ENCODE results near the gene HHAT. TPM values are rescaled to one million over a fixed set of nuclear protein-coding genes. Genes with fewer than 3 reads are reported as not detected.

Gene HHAT
- total RNA-seq, 2 donors from 2014 or later: 0.58 to 1.3 TPM

GRCh38 chr1:210621712-210622111, 293.0 kb downstream of the HHAT start:
- Mint-ChIP-seq H3K4me1 (no peaks in the 10 kb centered on the region), H3K27me3 (no peaks in the 10 kb centered on the region), H3K4me3 (no peak overlapping the region), H3K27ac (no peak overlapping the region), H3K9me3 (no peaks in the 10 kb centered on the region), H3K36me3 (ENCODE audit: low read depth) (no peaks in the 10 kb centered on the region)
- ATAC-seq (replicated peaks): no peak

DNA sequence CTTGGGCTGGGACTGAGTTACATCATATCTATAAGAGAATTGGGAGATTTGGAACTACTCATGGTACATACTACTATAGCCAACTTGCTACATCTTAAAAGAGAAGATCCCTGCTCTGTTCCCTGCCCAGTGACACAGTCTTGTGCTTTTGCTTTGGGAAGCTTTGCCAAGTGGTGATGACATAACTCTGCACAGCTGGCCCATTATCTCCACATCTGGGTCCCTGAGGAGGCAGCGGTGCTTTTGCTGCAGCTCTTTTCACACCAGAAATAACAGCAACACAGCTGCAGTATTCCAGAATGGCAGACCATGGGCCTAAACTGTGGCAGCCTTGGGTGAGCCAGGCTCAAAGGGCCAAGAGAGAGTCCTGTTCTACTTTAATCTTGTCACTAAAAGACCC, 296.0 kb downstream of the HHAT start:
- Mint-ChIP-seq H3K36me3 (ENCODE audit: low read depth) (no peaks in the 10 kb centered on the region), H3K4me1 (no peaks in the 10 kb centered on the region), H3K27me3 (no peaks in the 10 kb centered on the region), H3K4me3 (no peak overlapping the region), H3K27ac (no peak overlapping the region), H3K9me3 (no peaks in the 10 kb centered on the region)
- no peak for ATAC-seq (replicated peaks)

DNA sequence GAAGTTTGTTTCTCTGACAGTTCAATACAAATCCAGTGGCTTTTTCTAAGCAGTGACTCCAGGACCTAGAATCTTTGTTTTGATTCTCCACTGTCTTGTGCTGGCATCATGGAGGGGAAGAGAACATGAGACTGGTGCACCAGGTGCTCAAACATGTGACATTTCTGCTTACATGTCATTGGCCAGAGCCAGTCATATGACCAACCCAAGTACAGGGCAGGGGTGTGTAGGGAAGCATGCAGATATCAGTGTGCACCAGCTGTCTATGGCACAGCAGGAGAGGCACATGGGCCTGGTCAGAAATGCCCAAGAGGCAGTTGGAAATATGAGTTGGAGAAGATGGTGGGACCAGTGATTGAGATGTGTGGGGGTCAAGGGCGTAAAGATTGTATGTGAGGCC, 297.0 kb downstream of the HHAT start:
- no peak overlapping the region for H3K4me3 Mint-ChIP-seq

GRCh38 chr1:210626341-210626740, 297.6 kb downstream of the HHAT start:
- H3K9me3 Mint-ChIP-seq: no peaks in the 10 kb centered on the region
- H3K4me1 Mint-ChIP-seq: no peaks in the 10 kb centered on the region
- H3K27me3 Mint-ChIP-seq: no peaks in the 10 kb centered on the region
- no peaks in the 10 kb centered on the region for H3K36me3 Mint-ChIP-seq (ENCODE audit: low read depth)
- no peak overlapping the region for H3K27ac Mint-ChIP-seq
- H3K4me3 Mint-ChIP-seq: no peak overlapping the region
- no peak for ATAC-seq (replicated peaks)

More for the DNA sequence above, 297.0 kb downstream of the HHAT start:
- H3K27me3 Mint-ChIP-seq: no peaks in the 10 kb centered on the region
- no peak for ATAC-seq (replicated peaks)
- H3K9me3 Mint-ChIP-seq: no peaks in the 10 kb centered on the region
- no peaks in the 10 kb centered on the region for H3K4me1 Mint-ChIP-seq
- H3K36me3 Mint-ChIP-seq (ENCODE audit: low read depth): no peaks in the 10 kb centered on the region
- no peak overlapping the region for H3K27ac Mint-ChIP-seq

- Mint-ChIP-seq H3K4me3 (no peak overlapping the region), H3K27ac (no peak overlapping the region), H3K27me3 (no peaks in the 10 kb centered on the region), H3K36me3 (ENCODE audit: low read depth) (no peaks in the 10 kb centered on the region), H3K9me3 (no peaks in the 10 kb centered on the region), H3K4me1 (no peaks in the 10 kb centered on the region)
- no peak for ATAC-seq (replicated peaks)
Measured at GRCh38 chr1:210627755-210628154, 299.1 kb downstream of the HHAT start.

GRCh38 chr1:210629276-210629675, 300.6 kb downstream of the HHAT start:
- no peak for ATAC-seq (replicated peaks)
- H3K9me3 Mint-ChIP-seq: no peaks in the 10 kb centered on the region
- H3K27ac Mint-ChIP-seq: no peak overlapping the region
- no peaks in the 10 kb centered on the region for H3K27me3 Mint-ChIP-seq
- H3K4me1 Mint-ChIP-seq: no peaks in the 10 kb centered on the region
- H3K36me3 Mint-ChIP-seq (ENCODE audit: low read depth): no peaks in the 10 kb centered on the region
- H3K4me3 Mint-ChIP-seq: no peak overlapping the region

DNA sequence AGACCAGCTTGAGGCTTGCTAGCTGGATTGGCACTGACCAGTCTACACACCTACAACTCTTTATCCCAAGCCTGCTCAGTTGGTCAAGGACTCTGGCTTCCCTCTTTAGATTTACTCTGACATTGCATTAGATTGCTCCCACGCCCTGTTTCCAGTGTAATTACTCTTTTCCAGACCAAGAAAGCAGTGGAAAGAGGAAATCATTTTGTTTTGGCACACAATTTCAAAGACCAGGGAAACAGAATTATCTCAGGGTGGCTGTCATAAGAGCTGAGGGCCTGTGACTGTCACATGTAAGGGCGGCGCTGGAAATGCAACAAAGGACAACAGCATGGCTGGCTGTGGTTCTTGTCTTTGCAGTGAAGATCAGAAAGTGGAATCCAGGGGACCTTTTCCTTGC, 302.7 kb downstream of the HHAT start:
- no peaks in the 10 kb centered on the region for H3K36me3 Mint-ChIP-seq (ENCODE audit: low read depth)
- H3K27ac Mint-ChIP-seq: no peak overlapping the region
- no peak overlapping the region for H3K4me3 Mint-ChIP-seq
- no peaks in the 10 kb centered on the region for H3K9me3 Mint-ChIP-seq
- H3K27me3 Mint-ChIP-seq: no peaks in the 10 kb centered on the region
- ATAC-seq (replicated peaks): no peak
- H3K4me1 Mint-ChIP-seq: no peaks in the 10 kb centered on the region

- Mint-ChIP-seq H3K27ac (no peak overlapping the region), H3K4me3 (no peak overlapping the region), H3K4me1 (no peaks in the 10 kb centered on the region), H3K36me3 (ENCODE audit: low read depth) (no peaks in the 10 kb centered on the region), H3K27me3 (no peaks in the 10 kb centered on the region), H3K9me3 (no peaks in the 10 kb centered on the region)
- ATAC-seq (replicated peaks): no peak
Measured at GRCh38 chr1:210633140-210633539, 304.4 kb downstream of the HHAT start.

DNA sequence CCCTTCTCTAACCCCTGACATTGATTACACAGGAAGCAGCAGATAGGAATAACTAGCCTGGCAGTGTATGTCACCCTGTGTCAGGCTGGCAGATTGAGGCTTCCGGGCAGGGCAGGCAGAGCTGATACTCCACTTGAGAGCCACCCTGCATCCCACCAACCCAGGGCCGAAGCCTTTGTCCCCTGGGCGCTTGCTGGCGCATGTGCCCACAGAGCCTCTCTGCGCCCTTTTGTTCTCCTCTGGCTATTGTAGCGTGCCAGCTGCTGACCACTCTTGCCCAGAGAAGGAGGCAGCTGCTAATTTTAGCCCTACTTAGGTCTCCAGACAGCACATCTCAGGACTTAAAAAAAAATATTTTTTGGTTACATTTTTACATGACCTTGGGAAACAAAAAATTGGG, 304.9 kb downstream of the HHAT start:
- ATAC-seq (replicated peaks): no peak
- Mint-ChIP-seq H3K4me1 (no peaks in the 10 kb centered on the region), H3K36me3 (ENCODE audit: low read depth) (no peaks in the 10 kb centered on the region), H3K27me3 (no peaks in the 10 kb centered on the region), H3K27ac (no peak overlapping the region), H3K9me3 (no peaks in the 10 kb centered on the region), H3K4me3 (no peak overlapping the region)

DNA sequence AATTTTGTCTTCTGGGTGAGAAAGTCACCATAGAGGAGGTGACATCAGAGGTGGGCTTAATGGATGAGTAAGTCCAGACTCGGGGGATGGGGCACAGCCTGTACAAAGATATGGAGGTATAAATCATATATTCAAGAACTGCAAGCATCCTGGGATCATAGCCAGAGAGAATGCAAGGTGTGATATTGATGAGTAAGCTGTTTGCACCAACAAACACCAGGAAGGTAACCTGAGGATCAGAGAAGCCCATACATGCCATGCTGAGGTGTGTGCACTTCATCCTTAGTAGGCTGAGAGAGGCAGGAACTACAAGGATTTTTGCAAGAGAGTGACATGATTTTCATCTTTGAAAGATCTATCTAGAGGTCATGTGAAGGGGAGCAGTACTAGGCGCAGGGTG, 306.4 kb downstream of the HHAT start:
- no peak overlapping the region for H3K27ac Mint-ChIP-seq

DNA sequence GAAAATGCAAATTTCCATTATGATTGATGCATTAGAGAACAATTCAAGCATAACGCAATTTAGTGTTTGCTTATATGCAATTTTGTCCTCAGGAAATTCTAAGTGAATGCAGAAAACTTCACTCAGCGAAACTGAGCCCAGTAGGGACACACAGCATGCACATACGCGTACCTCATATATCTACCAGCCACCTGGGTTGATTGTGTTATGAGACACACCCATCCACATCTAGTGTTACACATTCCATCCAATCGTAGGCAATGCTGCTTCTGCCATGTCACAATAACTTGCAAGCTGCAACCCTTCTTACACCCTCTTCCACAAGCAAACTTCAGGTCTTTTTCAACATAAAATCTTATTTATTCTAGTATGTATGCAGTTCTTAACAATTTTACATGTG, 312.9 kb downstream of the HHAT start:
- no peak for ATAC-seq (replicated peaks)
- Mint-ChIP-seq H3K9me3 (no peaks in the 10 kb centered on the region), H3K27me3 (no peaks in the 10 kb centered on the region), H3K4me3 (no peak overlapping the region), H3K27ac (no peak overlapping the region), H3K4me1 (no peaks in the 10 kb centered on the region), H3K36me3 (ENCODE audit: low read depth) (no peaks in the 10 kb centered on the region)

More for the DNA sequence above, 306.4 kb downstream of the HHAT start:
- no peaks in the 10 kb centered on the region for H3K4me1 Mint-ChIP-seq
- H3K27me3 Mint-ChIP-seq: no peaks in the 10 kb centered on the region
- H3K36me3 Mint-ChIP-seq (ENCODE audit: low read depth): no peaks in the 10 kb centered on the region
- ATAC-seq (replicated peaks): no peak
- H3K4me3 Mint-ChIP-seq: no peak overlapping the region
- no peaks in the 10 kb centered on the region for H3K9me3 Mint-ChIP-seq

- Mint-ChIP-seq H3K4me3 (no peak overlapping the region), H3K9me3 (no peaks in the 10 kb centered on the region), H3K36me3 (ENCODE audit: low read depth) (no peaks in the 10 kb centered on the region), H3K27ac (no peak overlapping the region), H3K27me3 (no peaks in the 10 kb centered on the region), H3K4me1 (no peaks in the 10 kb centered on the region)
- no peak for ATAC-seq (replicated peaks)
Measured at GRCh38 chr1:210645582-210646257, 317.0 kb downstream of the HHAT start.

- ATAC-seq (replicated peaks): no peak
- no peak overlapping the region for H3K27ac Mint-ChIP-seq
- no peaks in the 10 kb centered on the region for H3K4me1 Mint-ChIP-seq
- H3K9me3 Mint-ChIP-seq: no peaks in the 10 kb centered on the region
- H3K4me3 Mint-ChIP-seq: no peak overlapping the region
- no peaks in the 10 kb centered on the region for H3K36me3 Mint-ChIP-seq (ENCODE audit: low read depth)
- H3K27me3 Mint-ChIP-seq: no peaks in the 10 kb centered on the region
Measured at GRCh38 chr1:210646258-210646616, 317.5 kb downstream of the HHAT start.

DNA sequence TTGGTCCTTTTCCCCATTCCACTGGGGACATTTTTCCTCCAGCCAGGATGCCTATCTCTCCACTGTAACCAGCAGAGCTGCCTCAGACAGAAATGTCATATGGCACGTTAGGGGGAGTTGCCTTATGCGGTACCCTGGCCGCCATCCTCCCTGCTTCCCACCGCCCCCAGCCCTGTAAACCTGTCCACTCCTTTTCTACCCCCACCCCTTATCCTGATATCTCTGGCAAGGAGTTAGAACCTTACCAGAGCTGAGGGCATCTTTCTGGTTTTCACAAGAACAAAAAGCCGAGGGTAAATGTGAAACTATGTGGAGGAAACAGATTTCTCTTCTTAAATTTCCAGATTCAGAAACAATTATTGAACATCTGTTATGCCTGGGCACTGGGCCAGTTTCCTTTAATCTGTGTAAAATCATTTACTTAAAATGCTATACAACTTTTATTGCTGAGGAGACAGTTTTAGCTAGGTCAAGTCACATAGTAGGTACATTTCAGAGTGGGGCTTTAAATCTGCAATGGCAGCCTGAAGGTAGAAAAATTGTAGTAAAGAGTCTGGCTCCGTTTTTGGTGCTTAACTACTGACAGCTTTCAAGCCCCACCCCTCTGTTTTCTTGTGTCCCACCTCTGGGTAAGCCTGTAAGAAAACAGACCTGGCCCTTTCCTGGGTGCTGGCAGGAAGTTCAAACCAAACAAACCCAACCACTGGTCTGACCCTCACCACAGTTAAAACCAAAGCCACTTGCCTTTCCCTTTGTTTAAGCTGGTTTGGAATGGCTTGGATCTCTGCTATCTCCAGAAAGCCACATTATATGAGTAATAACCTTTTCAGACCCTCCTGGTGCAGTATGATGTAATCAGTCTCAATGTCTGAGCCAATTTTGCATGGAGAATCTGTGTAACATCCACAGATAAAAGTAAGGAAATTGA, 319.0 kb downstream of the HHAT start:
- no peak for ATAC-seq (replicated peaks)
- Mint-ChIP-seq H3K4me1 (no peaks in the 10 kb centered on the region), H3K36me3 (ENCODE audit: low read depth) (no peaks in the 10 kb centered on the region), H3K9me3 (no peaks in the 10 kb centered on the region), H3K27ac (no peak overlapping the region), H3K27me3 (no peaks in the 10 kb centered on the region), H3K4me3 (no peak overlapping the region)

GRCh38 chr1:210648588-210649269, 320.0 kb downstream of the HHAT start:
- no peak overlapping the region for H3K27ac Mint-ChIP-seq
- no peak for ATAC-seq (replicated peaks)
- H3K36me3 Mint-ChIP-seq (ENCODE audit: low read depth): no peaks in the 10 kb centered on the region
- H3K9me3 Mint-ChIP-seq: no peaks in the 10 kb centered on the region
- no peaks in the 10 kb centered on the region for H3K27me3 Mint-ChIP-seq
- no peak overlapping the region for H3K4me3 Mint-ChIP-seq
- no peaks in the 10 kb centered on the region for H3K4me1 Mint-ChIP-seq
